AG04450 (cell line): ENCODE measurements around the gene SMO. TPM values are rescaled to one million over a fixed set of nuclear protein-coding genes. Genes with fewer than 3 reads are reported as not detected.
"Not testable (repeated sequence)": the region's sequence is repeated elsewhere in the genome, so short reads cannot be mapped to it uniquely, and the experiment has no call there.

Source experiments
- CTCF ChIA-PET: fragments of 300-600, 350-600 bp; formaldehyde crosslinking; extraction: SDS; loops from one replicate; lab custom pipeline; 2022; ENCODE audit warnings: antibody characterized with exemption, inconsistent platforms; lab: Charles Lee
- POLR2A ChIA-PET: fragments of 350-600 bp; formaldehyde crosslinking; extraction: SDS; loops from one replicate; lab custom pipeline; 2021; ENCODE audit warnings: antibody characterized with exemption, inconsistent platforms; lab: Yijun Ruan, JAX
- DNase-seq: peaks from one replicate; pipeline ENCODE4 v3.0.0-alpha.2; 2011; ENCODE audit warnings: low read depth, low spot score
- H3K27ac ChIP-seq: one replicate; pipeline ENCODE4 v1.5.1; 2012; ENCODE audit warnings: low read depth, low read length, control low read depth
- H3K27me3 ChIP-seq: one replicate; pipeline ENCODE4 v1.6.0; 2012; ENCODE audit warnings: low read length; ENCODE audit not compliant: control insufficient read depth, insufficient read depth
- H3K4me3 ChIP-seq: 2 replicates; pipeline ENCODE4 v1.5.1; 2011; ENCODE audit warnings: mild to moderate bottlenecking, low read depth, low read length, control low read depth
- H3K9me3 ChIP-seq: 2 replicates; pipeline ENCODE4 v1.5.1; 2012; ENCODE audit warnings: low read length; ENCODE audit not compliant: control insufficient read depth, insufficient read depth
- CTCF ChIP-seq: IDR thresholded peaks from 2 replicates; pipeline ENCODE4 v1.5.1; 2011; ENCODE audit warnings: low read depth, low read length, control low read depth, inconsistent platforms
- polyA plus RNA-seq: library from polyadenylated mRNA; depleted of rRNA; stranded (reverse); fragments of >200 nt; gene quantifications from 2 replicates; pipeline ENCODE4 v1.2.3, GENCODE V29; 2011

The SMO gene
- polyA plus RNA-seq, 1 experiment = 20.8 TPM

- no peaks in the 10 kb centered on the region for H3K9me3 ChIP-seq
- no peak for DNase-seq
- H3K27me3 ChIP-seq = no peaks in the 10 kb centered on the region
- no peak overlapping the region for H3K27ac ChIP-seq
- TF ChIP-seq CTCF = peak; percentile 82
- ChIA-PET CTCF (interaction anchor here (0.6 to 9.4 kb wide), 27 partner anchors 8 to 431 kb away, joined by 3 to 188 read pairs (median 4); partner anchors contain the start of gene TNPO3), POLR2A (interaction anchor here (0.5 kb wide), 1 partner anchor 74 kb away, joined by 3 read pairs; no protein-coding TSS in a partner anchor)
- H3K4me3 ChIP-seq = no peak overlapping the region
Measured at GRCh38 chr7:129210256-129210988, 22.0 kb downstream of the SMO start.

- POLR2A ChIA-PET = interaction anchor here (0.5 kb wide), 1 partner anchor 74 kb away, joined by 3 read pairs; no protein-coding TSS in a partner anchor
- CTCF ChIA-PET = interaction anchor here (0.6 to 9.4 kb wide), 26 partner anchors 8 to 262 kb away, joined by 3 to 188 read pairs (median 4); partner anchors contain the start of gene TNPO3
- DNase-seq = no peak
Measured at GRCh38 chr7:129210989-129211312, 22.5 kb downstream of the SMO start.

GRCh38 chr7:129212126-129212525, 23.7 kb downstream of the SMO start:
- H3K4me3 ChIP-seq = no peak overlapping the region
- no peaks in the 10 kb centered on the region for H3K27me3 ChIP-seq
- ChIA-PET CTCF (interaction anchor here (9.4 kb wide), 1 partner anchor 46 kb away, joined by 188 read pairs; no protein-coding TSS in a partner anchor), POLR2A (no interaction called here)
- no peak for TF ChIP-seq CTCF
- H3K9me3 ChIP-seq = peaks cover 11% of the 10 kb centered on the region; the same call in 1 of the 2 replicates
- no peak overlapping the region for H3K27ac ChIP-seq
- DNase-seq = no peak

More at GRCh38 chr7:129210989-129211312, 22.5 kb downstream of the SMO start:
- TF ChIP-seq CTCF = no peak
- H3K9me3 ChIP-seq = peaks cover 4% of the 10 kb centered on the region; the same call in 1 of the 2 replicates
- H3K27me3 ChIP-seq = no peaks in the 10 kb centered on the region
- no peak overlapping the region for H3K4me3 ChIP-seq
- H3K27ac ChIP-seq = no peak overlapping the region

- ChIA-PET CTCF (interaction anchor here (9.4 kb wide), 1 partner anchor 46 kb away, joined by 188 read pairs; no protein-coding TSS in a partner anchor), POLR2A (interaction anchor here (0.5 kb wide), 1 partner anchor 50 kb away, joined by 10 read pairs; no protein-coding TSS in a partner anchor)
- Histone ChIP-seq H3K27me3 (no peaks in the 10 kb centered on the region), H3K4me3 (no peak overlapping the region), H3K27ac (no peak overlapping the region), H3K9me3 (peaks cover 11% of the 10 kb centered on the region; the same call in 1 of the 2 replicates)
- no peak for DNase-seq
- no peak for TF ChIP-seq CTCF
Measured at GRCh38 chr7:129212596-129212995, 24.2 kb downstream of the SMO start.

- Histone ChIP-seq H3K9me3 (peaks cover 11% of the 10 kb centered on the region; the same call in 1 of the 2 replicates), H3K27ac (no peak overlapping the region), H3K27me3 (no peaks in the 10 kb centered on the region), H3K4me3 (no peak overlapping the region)
- CTCF ChIA-PET = interaction anchor here (1.1 to 9.4 kb wide), 3 partner anchors 48 to 258 kb away, joined by 4 to 188 read pairs (median 4); no protein-coding TSS in a partner anchor
- no peak for TF ChIP-seq CTCF
- POLR2A ChIA-PET = no interaction called here
- no peak for DNase-seq
Measured at GRCh38 chr7:129213828-129214227, 25.4 kb downstream of the SMO start.

GRCh38 chr7:129215691-129216090, 27.3 kb downstream of the SMO start:
- H3K4me3 ChIP-seq, POLR2A ChIA-PET, H3K27ac ChIP-seq, H3K27me3 ChIP-seq, DNase-seq: not testable (repeated sequence)
- H3K9me3 ChIP-seq = peaks cover 11% of the 10 kb centered on the region; the same call in 1 of the 2 replicates
- CTCF ChIA-PET = interaction anchor here (9.4 kb wide), 1 partner anchor 50 kb away, joined by 188 read pairs; no protein-coding TSS in a partner anchor

- H3K27ac ChIP-seq, DNase-seq, H3K4me3 ChIP-seq, POLR2A ChIA-PET, CTCF ChIA-PET, H3K27me3 ChIP-seq: not testable (repeated sequence)
- H3K9me3 ChIP-seq = peaks cover 11% of the 10 kb centered on the region; the same call in 1 of the 2 replicates
Measured at GRCh38 chr7:129216101-129216715, 27.8 kb downstream of the SMO start.
